22Rv1 (cell line): Measurements from ENCODE around the gene ZNHIT3.

Source experiments
- CTCF ChIP-seq: fragments of 450-650 bp; IDR thresholded peaks from 2 replicates; pipeline ENCODE4 v1.5.1; 2017; ENCODE audit warnings: mild to moderate bottlenecking
- ZFX ChIP-seq: fragments of 450-650 bp; IDR thresholded peaks from 2 replicates; pipeline ENCODE4 v1.6.1; 2017; ENCODE audit warnings: antibody characterized with exemption, borderline replicate concordance

GRCh38 chr17:36505171-36505570 lies 18.7 kb downstream of the ZNHIT3 start:
- no peak for TF ChIP-seq CTCF
- no peak for TF ChIP-seq ZFX
